ENCODE measurements around the gene PPP1R18.

DNA sequence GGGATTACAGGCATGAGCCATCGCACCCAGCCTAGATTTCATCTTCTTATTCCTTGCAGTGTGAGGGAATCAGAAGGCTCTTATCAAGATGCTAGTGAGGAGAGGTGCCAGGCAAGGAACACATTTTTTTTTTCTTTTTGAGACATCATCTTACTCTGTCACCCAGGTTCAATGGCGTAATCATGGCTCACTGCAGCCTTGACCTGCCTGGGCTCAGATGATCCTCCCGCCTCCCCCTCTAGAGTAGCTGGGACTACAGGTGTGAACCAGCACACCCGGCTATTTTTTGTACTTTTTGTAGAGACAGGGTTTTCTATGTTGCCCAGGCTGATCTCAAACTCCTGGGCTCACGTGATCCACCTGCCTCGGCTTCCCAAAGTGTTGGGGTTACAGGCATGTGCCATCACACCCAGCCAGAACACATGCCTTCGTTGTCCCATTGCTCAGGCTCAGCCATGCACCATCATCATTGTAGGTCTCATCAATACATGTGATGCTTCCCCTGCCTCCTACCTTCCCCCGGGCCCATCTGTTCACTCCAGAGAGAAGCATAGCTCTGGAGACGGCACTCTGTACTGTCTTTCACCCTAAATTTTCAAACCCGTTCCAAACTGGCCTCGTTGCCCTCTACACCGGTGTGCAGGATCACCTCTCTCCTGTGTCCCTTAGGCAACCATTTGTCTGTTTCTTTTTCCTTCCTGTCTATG is 45.9 kb upstream of the PPP1R18 start:
- TF ChIP-seq, protein P1, sequence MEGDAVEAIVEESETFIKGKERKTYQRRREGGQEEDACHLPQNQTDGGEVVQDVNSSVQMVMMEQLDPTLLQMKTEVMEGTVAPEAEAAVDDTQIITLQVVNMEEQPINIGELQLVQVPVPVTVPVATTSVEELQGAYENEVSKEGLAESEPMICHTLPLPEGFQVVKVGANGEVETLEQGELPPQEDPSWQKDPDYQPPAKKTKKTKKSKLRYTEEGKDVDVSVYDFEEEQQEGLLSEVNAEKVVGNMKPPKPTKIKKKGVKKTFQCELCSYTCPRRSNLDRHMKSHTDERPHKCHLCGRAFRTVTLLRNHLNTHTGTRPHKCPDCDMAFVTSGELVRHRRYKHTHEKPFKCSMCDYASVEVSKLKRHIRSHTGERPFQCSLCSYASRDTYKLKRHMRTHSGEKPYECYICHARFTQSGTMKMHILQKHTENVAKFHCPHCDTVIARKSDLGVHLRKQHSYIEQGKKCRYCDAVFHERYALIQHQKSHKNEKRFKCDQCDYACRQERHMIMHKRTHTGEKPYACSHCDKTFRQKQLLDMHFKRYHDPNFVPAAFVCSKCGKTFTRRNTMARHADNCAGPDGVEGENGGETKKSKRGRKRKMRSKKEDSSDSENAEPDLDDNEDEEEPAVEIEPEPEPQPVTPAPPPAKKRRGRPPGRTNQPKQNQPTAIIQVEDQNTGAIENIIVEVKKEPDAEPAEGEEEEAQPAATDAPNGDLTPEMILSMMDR (IDR thresholded peaks at IDR 0.05), result no peak
- TF ChIP-seq POLR2A (IDR thresholded peaks at IDR 0.05), result no peak

All from body of pancreas (tissue), 4 donors.